Smooth muscle cell (in vitro differentiated cells): ENCODE data around the gene SCAMP3. TPM values are rescaled to one million over a fixed set of nuclear protein-coding genes. Genes with fewer than 3 reads are reported as not detected.
A peak's percentile ranks its signal among the peaks of the same experiment; 100 is the strongest.

Experiments
- DNase-seq: peaks from one replicate; lab custom pipeline; 2025; ENCODE audit not compliant: unreplicated experiment; lab: John Stamatoyannopoulos, UW
- H2AFZ ChIP-seq: fragments of 200-600 bp; sonication (generic); 2 replicates; pipeline ENCODE4 v1.6.0; 2016; ENCODE audit warnings: antibody characterized with exemption, low read depth, mild to moderate bottlenecking
- H3F3A ChIP-seq: fragments of 200-600 bp; sonication (generic); 2 replicates; pipeline ENCODE4 v1.6.0; 2017; ENCODE audit warnings: antibody characterized with exemption, low read depth
- H3K27ac ChIP-seq: fragments of 200-600 bp; sonication (generic); 2 replicates; pipeline ENCODE4 v1.5.1; 2016; ENCODE audit warnings: low read depth, mild to moderate bottlenecking
- H3K27me3 ChIP-seq: fragments of 200-600 bp; sonication (generic); 2 replicates; pipeline ENCODE4 v1.6.1; 2016; ENCODE audit warnings: low read depth, mild to moderate bottlenecking
- H3K36me3 ChIP-seq: fragments of 200-600 bp; sonication (generic); 2 replicates; pipeline ENCODE4 v1.5.1; 2016; ENCODE audit warnings: low read depth
- H3K4me1 ChIP-seq: fragments of 200-600 bp; sonication (generic); 2 replicates; pipeline ENCODE4 v1.5.1; 2016; ENCODE audit warnings: low read depth
- H3K4me2 ChIP-seq: fragments of 200-600 bp; sonication (generic); 2 replicates; pipeline ENCODE4 v1.6.0; 2016; ENCODE audit warnings: mild to moderate bottlenecking
- H3K4me3 ChIP-seq: fragments of 200-600 bp; sonication (generic); 2 replicates; pipeline ENCODE4 v1.5.1; 2016; ENCODE audit warnings: mild to moderate bottlenecking
- H3K79me2 ChIP-seq: fragments of 200-600 bp; sonication (generic); 2 replicates; pipeline ENCODE4 v1.6.0; 2016; ENCODE audit warnings: low read depth, mild to moderate bottlenecking
- H3K9ac ChIP-seq: fragments of 200-600 bp; sonication (generic); 2 replicates; pipeline ENCODE4 v1.6.0; 2016; ENCODE audit warnings: low read depth
- H3K9me3 ChIP-seq: fragments of 200-600 bp; sonication (generic); replicated peaks from 2 replicates; pipeline ENCODE4 v1.5.1; 2016; ENCODE audit warnings: low read depth
- H4K20me1 ChIP-seq: fragments of 200-600 bp; sonication (generic); 2 replicates; pipeline ENCODE4 v1.6.0; 2016; ENCODE audit warnings: low read depth
- CTCF ChIP-seq: fragments of 200-600 bp; sonication (generic); IDR thresholded peaks from 2 replicates; pipeline ENCODE4 v1.5.1; 2017; ENCODE audit warnings: borderline replicate concordance, mild to moderate bottlenecking, antibody characterized with exemption; ENCODE audit not compliant: insufficient read depth, poor library complexity, severe bottlenecking
- WGBS: methylation state at CpG from one replicate; pipeline ENCODE4 v1.1.7; 2016; ENCODE audit warnings: low lambda C conversion rate; 5-methylcytosine and 5-hydroxymethylcytosine counted together
- polyA plus RNA-seq: library from polyadenylated mRNA; unstranded; fragments of >200 nt; fragmentation: Nextera tagmentation; extraction: Ambion mirVana; gene quantifications from 2 replicates; pipeline ENCODE4 v1.2.1, GENCODE V29; 2016
- total RNA-seq: library from RNA; depleted of rRNA; stranded (reverse); fragments of >200 nt; gene quantifications from 2 replicates; pipeline ENCODE4 v1.2.3, GENCODE V29; 2014

Gene SCAMP3
- total RNA-seq (51.4 and 52.1 TPM in 2 replicates), polyA plus RNA-seq (118 and 151 TPM in 2 replicates)

DNA sequence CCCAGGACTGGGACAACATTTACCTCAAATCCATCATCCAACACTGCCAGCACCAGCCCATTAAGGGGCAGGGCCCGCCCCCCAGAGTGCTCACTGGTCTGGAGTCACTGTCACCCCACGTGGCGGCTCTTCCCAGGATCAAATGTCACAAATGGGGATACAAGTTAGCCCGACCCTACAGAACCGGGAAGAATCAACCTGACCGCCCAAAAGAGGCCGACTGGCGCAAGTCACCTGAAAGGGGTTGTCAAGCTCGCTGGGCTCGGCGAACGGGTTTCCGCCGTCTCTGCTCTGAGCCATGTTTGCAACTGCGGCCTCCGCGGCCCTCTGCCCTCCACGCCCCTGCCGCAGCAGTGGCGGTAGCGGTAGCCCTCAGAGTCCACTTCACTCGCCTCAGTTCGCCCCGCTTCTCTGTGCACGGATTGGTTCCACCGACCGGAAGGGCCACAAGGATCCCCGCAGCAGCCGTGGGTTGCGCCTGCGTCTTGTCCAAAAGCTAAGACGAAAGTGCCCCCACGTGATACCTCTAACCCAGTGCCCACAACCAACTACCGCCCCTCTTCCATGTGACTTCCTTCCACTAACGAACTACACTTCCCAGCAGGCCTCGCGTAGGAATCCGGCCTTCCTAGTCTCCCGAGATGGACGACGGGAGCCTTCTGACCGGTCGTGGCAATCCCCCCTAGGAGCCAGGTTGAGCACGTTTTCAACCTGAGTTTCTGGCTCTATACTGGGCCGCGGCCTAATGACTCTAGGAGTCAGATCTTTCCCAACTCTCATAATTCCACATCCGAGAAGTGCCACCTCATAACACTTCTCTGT is at the start of gene SCAMP3:
TSS of gene SCAMP3 (minus strand) at position 509 of the 822 bp plus-strand sequence. CDS start at position 300, 209 bp downstream.
- Histone ChIP-seq H3K27ac (peak within 1 kb of the TSS; percentile 49), H3K4me3 (peak within 1 kb of the TSS; percentile 80), H3K79me2 (peaks cover 18% of the 10 kb centered on the region), H3K9me3 (no peaks in the 10 kb centered on the region), H3K27me3 (no peaks in the 10 kb centered on the region), H4K20me1 (no peaks in the 10 kb centered on the region), H3K4me2 (peak within 1 kb of the TSS; percentile 91), H2AFZ (peak within 1 kb of the TSS; percentile 57), H3K9ac (peak within 1 kb of the TSS; percentile 74), H3K36me3 (peaks cover 4% of the 10 kb centered on the region), H3F3A (peaks cover 30% of the 10 kb centered on the region), H3K4me1 (peaks cover 8% of the 10 kb centered on the region)
- peak; percentile 65 for DNase-seq
- 2% methylated on average over 46 of the region's 47 CpGs for WGBS
- no peak for TF ChIP-seq CTCF

GRCh38 chr1:155309423-155310021 is 47.4 kb upstream of the SCAMP3 start:
- H4K20me1 ChIP-seq: peaks cover 23% of the 10 kb centered on the region
- WGBS: 34% methylated on average over 11 of the region's 11 CpGs
- no peak for TF ChIP-seq CTCF
- no peaks in the 10 kb centered on the region for H3K27me3 ChIP-seq
- no peak overlapping the region for H2AFZ ChIP-seq
- H3K27ac ChIP-seq: peak overlapping the region; percentile 76
- no peak for DNase-seq
- H3F3A ChIP-seq: peaks cover 6% of the 10 kb centered on the region
- H3K4me3 ChIP-seq: peak overlapping the region; percentile 71
- peak overlapping the region; percentile 89 for H3K9ac ChIP-seq
- no peaks in the 10 kb centered on the region for H3K9me3 ChIP-seq
- H3K4me2 ChIP-seq: peak overlapping the region; percentile 97
- H3K36me3 ChIP-seq: no peaks in the 10 kb centered on the region
- H3K79me2 ChIP-seq: peaks cover 37% of the 10 kb centered on the region
- peaks cover 16% of the 10 kb centered on the region for H3K4me1 ChIP-seq

GRCh38 chr1:155308493-155309422 is 46.6 kb upstream of the SCAMP3 start, which contains the start of gene FDPS:
FDPS (plus strand) TSS chr1:155308866; CDS start chr1:155309790, 924 bp downstream.
- Histone ChIP-seq H3K4me1 (peaks cover 16% of the 10 kb centered on the region), H3K4me3 (peak within 1 kb of the TSS; percentile 71), H3K36me3 (no peaks in the 10 kb centered on the region), H2AFZ (peak within 1 kb of the TSS; percentile 61), H3F3A (peaks cover 6% of the 10 kb centered on the region), H3K79me2 (peaks cover 37% of the 10 kb centered on the region), H4K20me1 (peaks cover 16% of the 10 kb centered on the region), H3K9ac (peak within 1 kb of the TSS; percentile 89), H3K9me3 (no peaks in the 10 kb centered on the region), H3K27me3 (no peaks in the 10 kb centered on the region), H3K4me2 (peak within 1 kb of the TSS; percentile 97), H3K27ac (peak within 1 kb of the TSS; percentile 76)
- WGBS: 1% methylated on average over 51 of the region's 51 CpGs
- DNase-seq: peak; percentile 84
- TF ChIP-seq CTCF: no peak
